HG03575 (cell line): ENCODE results near the gene SRGAP2C.
"Not testable (repeated sequence)": the region's sequence is repeated elsewhere in the genome, so short reads cannot be mapped to it uniquely, and the experiment has no call there.

ENCODE experiments used
- ATAC-seq: cut with Tn5 transposase; IDR thresholded peaks from one replicate; pipeline ENCODE4 v1.9.1; 2021; ENCODE audit not compliant: unreplicated experiment, insufficient number of reproducible peaks, low FRiP score; ENCODE audit errors: extremely low read depth

The SRGAP2C gene

GRCh38 chr1:121184290-121185127 is at the start of gene SRGAP2C, which contains the start of gene FAM72B:
TSS of gene SRGAP2C (plus strand) at chr1:121184975. CDS start at chr1:121187447, 2,472 bp downstream.
TSS of gene FAM72B (minus strand) at chr1:121184340. CDS start at chr1:121183489, 851 bp downstream.
- ATAC-seq = peak; percentile 77

DNA sequence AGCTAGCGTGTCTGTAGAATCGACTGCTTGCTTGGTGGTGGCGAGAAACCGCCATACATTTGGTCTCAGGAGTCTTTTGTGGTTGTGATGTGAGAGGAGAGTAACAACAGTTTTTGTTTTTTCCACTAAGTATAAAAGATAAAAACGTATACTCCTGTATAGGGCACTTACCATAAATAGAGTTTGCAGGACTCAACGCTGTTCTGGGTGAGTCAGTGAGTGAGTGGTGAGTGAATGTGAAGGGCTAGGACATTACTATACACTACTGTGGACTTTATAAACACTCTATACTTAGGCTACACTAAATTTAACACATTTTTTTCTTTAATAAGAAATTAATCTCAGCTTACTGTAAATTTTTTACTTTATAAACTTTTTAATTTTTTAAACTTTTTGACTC is 44.4 kb upstream of the SRGAP2C start:
- ATAC-seq = not testable (repeated sequence)

GRCh38 chr1:121148489-121149190 is 36.1 kb upstream of the SRGAP2C start:
- not testable (repeated sequence) for ATAC-seq

- ATAC-seq = not testable (repeated sequence)
Measured at GRCh38 chr1:121151294-121151693, 33.5 kb upstream of the SRGAP2C start.

DNA sequence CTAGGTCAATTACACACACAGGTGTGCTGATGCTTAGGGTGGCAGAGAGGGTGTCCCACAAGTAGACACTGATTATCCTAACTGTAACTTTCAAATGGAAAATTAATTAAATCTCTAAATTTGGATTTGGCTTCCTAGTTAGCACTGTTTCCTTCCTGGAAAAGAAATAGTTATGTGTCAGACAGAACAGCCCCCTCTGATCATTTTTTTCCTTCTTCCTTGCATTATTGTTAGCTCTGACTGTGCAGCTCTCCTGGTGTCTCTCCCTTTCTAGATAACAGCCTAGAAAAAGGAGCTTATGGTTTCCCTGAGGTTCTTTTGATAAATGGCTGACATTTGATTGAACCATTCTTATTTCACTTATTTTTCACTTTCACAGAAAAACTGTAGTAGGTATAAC is 32.0 kb upstream of the SRGAP2C start:
- not testable (repeated sequence) for ATAC-seq

DNA sequence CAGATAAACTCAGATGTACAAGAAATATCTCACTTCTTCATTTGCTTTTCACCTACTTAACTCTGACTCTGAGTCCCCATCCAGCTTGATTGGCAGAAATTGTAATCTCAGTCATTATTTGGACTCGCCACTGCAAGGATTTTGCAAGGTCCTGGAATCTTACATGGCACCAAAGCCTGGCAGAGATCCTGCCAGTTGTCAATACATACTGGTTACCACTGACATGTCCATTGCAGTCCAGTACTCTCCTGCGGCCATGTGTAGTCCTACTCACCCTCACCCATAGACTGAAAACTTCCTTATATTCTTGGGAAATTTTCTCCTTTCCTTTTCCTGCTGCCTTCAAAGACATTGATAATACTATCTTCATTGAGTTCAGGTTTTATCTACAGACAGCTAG is 30.0 kb upstream of the SRGAP2C start:
- ATAC-seq = not testable (repeated sequence)

GRCh38 chr1:121155671-121156358 is 29.0 kb upstream of the SRGAP2C start:
- ATAC-seq = not testable (repeated sequence)

DNA sequence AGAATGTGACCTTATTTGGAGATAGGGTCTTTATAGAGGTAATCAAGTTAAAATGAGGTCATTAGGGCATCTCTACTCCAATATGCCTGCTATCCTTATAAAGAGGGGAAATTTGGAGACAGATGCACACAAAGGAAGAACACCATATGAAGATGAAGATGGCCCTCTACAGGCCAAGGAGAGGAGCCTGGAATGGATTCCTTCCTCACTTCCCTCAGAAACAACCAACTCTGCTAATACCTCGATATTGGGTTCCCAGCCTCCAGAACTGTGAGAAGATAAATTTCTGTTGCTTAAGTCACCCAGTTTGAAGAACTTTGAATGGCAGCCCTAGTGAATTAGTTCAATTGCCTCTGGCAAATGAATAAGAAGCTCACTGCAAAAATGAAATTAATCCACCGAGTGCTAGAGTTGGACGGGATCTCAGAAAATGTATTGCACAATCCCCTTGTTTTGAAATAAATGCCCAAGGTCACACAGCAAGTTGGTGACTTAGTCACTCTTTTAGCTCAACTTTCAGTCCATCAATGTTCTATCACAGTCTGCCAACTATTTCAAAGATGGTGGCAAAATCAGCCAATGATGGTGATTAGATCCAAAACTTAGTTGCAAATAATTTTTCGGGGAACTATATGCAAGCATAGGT is 27.7 kb upstream of the SRGAP2C start:
- not testable (repeated sequence) for ATAC-seq

DNA sequence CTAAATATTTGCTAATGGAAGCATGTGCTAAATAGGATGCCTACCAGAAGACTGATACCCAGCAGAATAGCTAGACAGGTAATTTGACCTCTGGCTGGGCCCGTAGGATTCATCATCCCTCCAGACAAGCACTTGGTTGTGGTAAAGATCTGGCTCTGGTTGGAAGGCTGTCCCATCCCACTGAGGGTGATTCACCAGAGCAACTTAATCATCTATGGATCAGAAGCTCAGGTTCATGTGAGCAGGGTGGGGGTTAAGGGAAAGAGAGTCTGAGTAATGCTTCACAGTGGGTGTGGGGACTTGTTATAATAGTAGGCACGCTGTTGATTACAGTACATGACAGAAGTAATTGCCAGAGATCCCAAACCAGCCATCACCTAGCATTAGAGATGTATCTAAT is 27.2 kb upstream of the SRGAP2C start:
- ATAC-seq = not testable (repeated sequence)

GRCh38 chr1:121160118-121160517 is 24.7 kb upstream of the SRGAP2C start:
- ATAC-seq = not testable (repeated sequence)

DNA sequence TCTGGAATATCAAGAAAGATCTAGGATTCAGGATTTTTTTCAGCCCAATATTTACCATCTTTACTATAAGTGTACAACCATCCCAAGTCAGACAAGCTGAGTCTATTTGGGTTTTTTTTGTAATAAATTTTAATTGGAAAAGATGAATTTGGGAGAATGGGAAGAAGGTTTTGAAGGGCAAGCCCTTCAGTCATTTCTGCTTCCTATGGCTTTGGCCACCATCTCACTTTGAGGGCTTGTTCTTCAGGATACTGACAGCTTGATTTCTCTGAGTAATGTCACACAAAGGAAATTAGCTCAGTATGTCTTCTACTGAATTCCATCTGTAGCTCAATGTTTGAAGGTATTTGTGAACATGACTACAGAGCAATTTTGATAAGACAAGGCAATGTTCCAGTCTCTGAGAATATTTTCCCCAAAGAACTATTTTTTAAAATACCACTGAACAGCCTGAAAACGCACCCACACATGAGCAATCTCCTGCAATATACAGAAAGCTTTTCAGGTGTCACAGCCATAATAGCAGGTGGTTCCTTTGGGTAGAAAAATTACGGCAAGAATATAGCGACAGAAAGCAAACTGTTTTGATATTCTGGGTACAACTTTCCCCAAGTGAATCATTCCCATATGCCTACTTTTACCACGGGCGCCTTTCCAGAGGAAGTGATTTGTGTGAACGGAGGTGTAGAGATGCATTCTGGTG is 23.4 kb upstream of the SRGAP2C start:
- not testable (repeated sequence) for ATAC-seq

DNA sequence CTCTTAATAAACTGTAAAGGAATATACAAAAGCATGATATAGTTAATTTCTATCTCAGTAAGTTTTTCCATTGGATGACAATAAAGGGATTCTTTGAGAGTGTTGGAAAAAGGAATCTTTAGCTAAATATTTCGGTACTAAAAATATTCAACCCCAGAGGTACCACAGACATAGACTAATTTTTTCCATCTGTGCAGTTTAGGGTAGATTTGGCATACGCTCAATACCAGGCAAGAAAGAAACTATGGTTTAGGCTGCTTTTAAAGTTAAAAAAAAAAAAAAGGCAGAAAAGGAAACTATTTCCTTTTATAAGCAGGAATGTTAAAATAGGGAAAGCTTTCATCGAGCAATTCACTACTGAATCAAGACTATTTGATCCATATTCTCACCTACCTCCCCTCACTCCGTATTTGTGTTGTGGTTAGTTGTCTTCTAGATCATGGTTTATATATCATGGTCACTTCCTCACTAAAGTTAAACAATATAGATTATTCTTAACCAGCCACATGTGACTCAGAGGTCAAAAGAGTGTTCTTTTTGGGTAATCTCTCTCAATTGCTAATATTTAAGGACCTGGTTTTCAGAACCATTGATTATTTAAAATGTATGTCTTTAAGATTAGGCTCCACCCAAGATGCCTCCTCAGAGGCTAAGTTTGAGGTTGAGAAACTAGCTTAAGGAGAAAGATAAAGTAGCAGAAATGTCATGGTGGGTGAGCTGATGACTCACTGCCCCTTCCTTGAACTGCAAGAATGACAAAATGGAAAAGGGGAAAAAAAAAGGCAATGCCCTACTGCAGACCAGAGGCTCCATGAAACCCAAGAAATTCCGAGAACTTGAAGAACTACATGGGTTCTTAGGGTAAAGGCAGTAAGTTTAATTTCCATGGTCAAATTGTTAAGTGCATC is 20.7 kb upstream of the SRGAP2C start:
- ATAC-seq = not testable (repeated sequence)

DNA sequence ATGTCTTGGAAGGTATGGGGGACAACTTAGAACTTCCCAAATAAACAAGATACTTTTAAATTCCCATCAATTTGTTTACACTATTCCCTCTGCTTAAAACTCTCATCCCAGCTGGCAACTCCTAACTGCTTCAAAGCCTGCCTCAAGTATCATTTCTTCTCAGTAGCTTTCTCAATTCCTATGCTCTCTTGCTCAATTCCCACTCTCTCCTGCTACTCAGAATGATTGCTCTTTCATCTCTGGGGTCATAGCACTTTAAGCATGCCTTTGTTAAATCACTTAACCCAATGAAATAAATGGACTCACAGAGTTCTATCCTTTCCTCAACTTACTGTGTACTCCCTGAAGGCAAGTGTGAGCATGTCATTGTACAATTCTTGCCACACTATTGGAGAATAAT is 19.5 kb upstream of the SRGAP2C start:
- ATAC-seq = not testable (repeated sequence)

DNA sequence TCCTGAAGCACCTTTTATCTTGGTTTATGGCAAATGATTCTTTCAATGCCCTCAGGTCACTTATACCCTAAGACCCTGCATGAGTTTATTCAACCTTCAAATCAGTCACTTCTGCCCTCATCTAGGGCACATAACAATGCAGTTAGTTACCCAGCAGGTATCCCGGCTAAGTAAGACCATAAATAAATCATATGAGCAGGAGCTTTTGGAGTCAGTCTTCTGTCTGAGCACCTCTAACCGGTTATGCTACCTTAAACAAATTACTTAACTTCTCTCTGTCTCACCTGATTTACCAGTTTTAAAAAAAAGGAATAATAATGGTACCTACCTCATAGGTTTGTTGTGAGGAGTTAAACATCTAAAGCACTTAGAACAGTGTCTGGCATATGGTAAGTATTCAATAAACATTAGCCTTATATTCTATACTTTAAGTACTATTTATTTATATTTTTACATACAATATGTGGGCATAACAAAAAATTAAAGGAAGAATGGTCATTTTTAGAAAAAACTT is 17.5 kb upstream of the SRGAP2C start:
- not testable (repeated sequence) for ATAC-seq

DNA sequence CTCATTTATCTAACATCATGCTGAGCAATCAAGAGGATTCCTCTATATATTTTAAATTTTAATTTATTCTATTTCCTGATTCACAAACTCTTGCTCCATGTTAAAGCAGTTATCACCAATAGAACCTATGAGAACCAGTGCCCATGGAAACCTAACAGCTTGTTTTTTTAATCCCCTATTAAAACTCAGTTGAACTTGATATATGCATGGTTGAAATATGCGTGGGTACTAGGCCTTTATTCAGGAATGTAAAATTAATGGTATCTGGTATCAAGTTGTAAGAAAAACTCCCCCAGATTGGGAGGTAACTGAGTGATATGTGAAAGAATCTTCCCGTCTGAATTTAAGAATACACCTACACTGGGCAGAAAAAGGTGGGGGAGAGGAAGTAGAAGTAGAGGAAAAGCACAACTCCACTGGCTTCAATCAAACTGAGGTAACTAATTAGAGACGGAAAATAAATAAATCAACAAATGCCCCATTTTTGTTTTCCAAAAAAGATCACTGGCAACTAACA is 16.6 kb upstream of the SRGAP2C start:
- not testable (repeated sequence) for ATAC-seq

DNA sequence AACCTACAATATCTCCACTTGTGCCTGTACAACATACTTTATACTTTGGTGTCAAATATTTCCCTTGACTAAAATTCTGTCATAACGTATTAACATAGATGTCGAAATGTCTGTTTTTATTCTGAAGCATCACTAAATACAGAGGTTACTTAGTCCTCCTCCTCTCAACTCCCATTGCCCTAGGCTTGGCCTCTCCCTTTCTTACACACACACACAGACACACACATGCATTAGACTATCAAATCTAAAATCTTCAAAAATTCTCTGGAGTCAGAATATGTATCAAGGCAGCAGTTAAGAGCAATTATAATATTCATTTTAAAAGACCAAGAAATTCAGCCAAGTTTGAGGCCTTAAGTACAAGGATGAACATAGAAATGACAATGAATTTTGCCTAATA is 8.1 kb upstream of the SRGAP2C start:
- ATAC-seq = not testable (repeated sequence)

DNA sequence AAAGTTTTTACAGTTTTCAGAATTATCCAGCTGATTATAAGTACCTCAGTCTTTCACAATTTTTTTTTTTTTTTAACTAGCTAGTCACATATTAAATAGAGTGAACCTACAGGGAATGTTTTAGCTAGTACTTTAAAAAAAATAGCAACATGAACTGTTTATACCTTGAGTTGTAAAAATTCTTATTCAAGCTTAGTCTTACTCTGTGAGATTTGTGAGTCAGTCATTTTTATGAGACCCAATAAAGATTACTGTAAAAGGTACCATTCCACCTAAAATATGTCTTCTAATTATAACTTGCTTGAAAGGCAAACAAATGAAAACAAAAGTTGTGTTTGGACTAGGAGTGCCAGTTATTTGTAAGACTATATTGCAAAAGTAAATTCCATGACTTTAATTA is 6.6 kb upstream of the SRGAP2C start:
- ATAC-seq = not testable (repeated sequence)
